Colonic mucosa (tissue), 4 donors: ENCODE results near the gene DIP2C. TPM values are rescaled to one million over a fixed set of nuclear protein-coding genes. Genes with fewer than 3 reads are reported as not detected.

Experiments
- DNase-seq: peaks from one replicate; pipeline ENCODE4 v3.0.0-alpha.2; 2020
- H3K27ac ChIP-seq: fragments of 200-600 bp; one replicate; pipeline ENCODE4 v1.8.0; 2021
- H3K27me3 ChIP-seq: fragments of 200-600 bp; one replicate; pipeline ENCODE4 v1.8.0; 2021
- H3K36me3 ChIP-seq: fragments of 200-600 bp; one replicate; pipeline ENCODE4 v1.8.0; 2021
- H3K4me1 ChIP-seq: fragments of 200-600 bp; one replicate; pipeline ENCODE4 v1.8.0; 2021; ENCODE audit warnings: mild to moderate bottlenecking
- H3K4me3 ChIP-seq: fragments of 200-600 bp; one replicate; pipeline ENCODE4 v1.8.0; 2021
- H3K9ac ChIP-seq, 2 donors: one replicate each; pipeline ENCODE4 v1.7.0; 2013; ENCODE audit warnings: control low read depth in 2 of 2, low read depth in 2 of 2, low read length in 2 of 2
- H3K9me3 ChIP-seq: fragments of 200-600 bp; one replicate; pipeline ENCODE4 v1.8.0; 2021
- intact Hi-C: fragments of 100-400 bp; cut with DNase I; formaldehyde crosslinking; loops from one replicate; pipeline ENCODE4 v1.14.1; 2022
- total RNA-seq, 2 donors: library from RNA; stranded (reverse); fragmentation: NEBNext Ultra II Directional in 1 of 2; extraction: Animal tissue kit (Norgen Biotek cat#: 25700) in 1 of 2; gene quantifications; one replicate each; pipeline ENCODE4 v1.2.1, GENCODE V29; 2021
- TF ChIP-seq, protein P1 (sequence below): fragments of 200-600 bp; IDR thresholded peaks from one replicate; pipeline ENCODE4 v1.8.0; 2022; ENCODE audit warnings: antibody characterized with exemption, mild to moderate bottlenecking
- donor health status: healthy.
- donor health status: DM: no; HTN: no; CAD: no.
- donor health status: DM: no; HTN: no; CAD: no.

Gene DIP2C
- total RNA-seq, 2 donors from 2014 or later: 7.6 to 11.2 TPM

- no peaks in the 10 kb centered on the region for H3K4me1 ChIP-seq
- no peak overlapping the region for H3K4me3 ChIP-seq
- H3K27me3 ChIP-seq: no peaks in the 10 kb centered on the region
- intact Hi-C loops: no loop called here
- H3K9me3 ChIP-seq: no peaks in the 10 kb centered on the region
- no peak overlapping the region for H3K9ac ChIP-seq
- no peaks in the 10 kb centered on the region for H3K36me3 ChIP-seq
- H3K27ac ChIP-seq: no peak overlapping the region
- TF ChIP-seq, protein P1, sequence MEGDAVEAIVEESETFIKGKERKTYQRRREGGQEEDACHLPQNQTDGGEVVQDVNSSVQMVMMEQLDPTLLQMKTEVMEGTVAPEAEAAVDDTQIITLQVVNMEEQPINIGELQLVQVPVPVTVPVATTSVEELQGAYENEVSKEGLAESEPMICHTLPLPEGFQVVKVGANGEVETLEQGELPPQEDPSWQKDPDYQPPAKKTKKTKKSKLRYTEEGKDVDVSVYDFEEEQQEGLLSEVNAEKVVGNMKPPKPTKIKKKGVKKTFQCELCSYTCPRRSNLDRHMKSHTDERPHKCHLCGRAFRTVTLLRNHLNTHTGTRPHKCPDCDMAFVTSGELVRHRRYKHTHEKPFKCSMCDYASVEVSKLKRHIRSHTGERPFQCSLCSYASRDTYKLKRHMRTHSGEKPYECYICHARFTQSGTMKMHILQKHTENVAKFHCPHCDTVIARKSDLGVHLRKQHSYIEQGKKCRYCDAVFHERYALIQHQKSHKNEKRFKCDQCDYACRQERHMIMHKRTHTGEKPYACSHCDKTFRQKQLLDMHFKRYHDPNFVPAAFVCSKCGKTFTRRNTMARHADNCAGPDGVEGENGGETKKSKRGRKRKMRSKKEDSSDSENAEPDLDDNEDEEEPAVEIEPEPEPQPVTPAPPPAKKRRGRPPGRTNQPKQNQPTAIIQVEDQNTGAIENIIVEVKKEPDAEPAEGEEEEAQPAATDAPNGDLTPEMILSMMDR: no peak
- no peak for DNase-seq
Observed at GRCh38 chr10:488081-488932, 201.2 kb downstream of the DIP2C start.

GRCh38 chr10:486666-487322 lies 202.7 kb downstream of the DIP2C start:
- Histone ChIP-seq H3K27ac (no peak overlapping the region), H3K9ac (no peak overlapping the region), H3K9me3 (no peaks in the 10 kb centered on the region), H3K4me3 (no peak overlapping the region), H3K27me3 (no peaks in the 10 kb centered on the region), H3K36me3 (no peaks in the 10 kb centered on the region), H3K4me1 (no peaks in the 10 kb centered on the region)
- TF ChIP-seq, protein P1: no peak
- no peak for DNase-seq
- intact Hi-C loops: no loop called here

DNA sequence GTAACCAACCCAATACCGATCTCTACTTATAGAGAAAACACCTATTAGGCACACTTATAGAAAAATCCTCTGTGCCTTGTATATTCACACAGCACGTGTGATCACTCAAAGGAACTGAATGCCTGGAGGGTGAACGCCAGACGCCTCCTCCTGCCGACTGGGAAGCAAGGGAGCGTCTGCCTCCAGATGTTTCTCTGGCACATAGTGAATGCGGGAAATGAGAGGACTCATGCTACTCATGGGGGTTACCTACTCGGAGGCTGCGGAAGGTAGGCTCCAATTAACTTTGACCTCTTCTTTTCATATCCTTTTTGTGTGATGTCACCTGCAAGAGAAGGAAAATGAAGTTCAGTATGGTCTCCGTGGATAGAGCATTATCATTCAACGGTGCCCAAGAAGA lies 203.3 kb downstream of the DIP2C start:
- intact Hi-C loops: no loop called here
- no peaks in the 10 kb centered on the region for H3K36me3 ChIP-seq
- no peak overlapping the region for H3K27ac ChIP-seq
- no peaks in the 10 kb centered on the region for H3K9me3 ChIP-seq
- no peak for DNase-seq
- H3K4me3 ChIP-seq: no peak overlapping the region
- no peaks in the 10 kb centered on the region for H3K27me3 ChIP-seq
- TF ChIP-seq, protein P1: no peak
- H3K4me1 ChIP-seq: no peaks in the 10 kb centered on the region
- H3K9ac ChIP-seq: no peak overlapping the region

- H3K9ac ChIP-seq: no peak overlapping the region
- peak; percentile 17 for DNase-seq
- intact Hi-C loops: no loop called here
- TF ChIP-seq, protein P1: no peak
- H3K27me3 ChIP-seq: no peaks in the 10 kb centered on the region
- no peaks in the 10 kb centered on the region for H3K36me3 ChIP-seq
- no peak overlapping the region for H3K27ac ChIP-seq
- H3K4me1 ChIP-seq: no peaks in the 10 kb centered on the region
- H3K9me3 ChIP-seq: no peaks in the 10 kb centered on the region
- no peak overlapping the region for H3K4me3 ChIP-seq
Observed at GRCh38 chr10:485776-486175, 203.7 kb downstream of the DIP2C start.

DNA sequence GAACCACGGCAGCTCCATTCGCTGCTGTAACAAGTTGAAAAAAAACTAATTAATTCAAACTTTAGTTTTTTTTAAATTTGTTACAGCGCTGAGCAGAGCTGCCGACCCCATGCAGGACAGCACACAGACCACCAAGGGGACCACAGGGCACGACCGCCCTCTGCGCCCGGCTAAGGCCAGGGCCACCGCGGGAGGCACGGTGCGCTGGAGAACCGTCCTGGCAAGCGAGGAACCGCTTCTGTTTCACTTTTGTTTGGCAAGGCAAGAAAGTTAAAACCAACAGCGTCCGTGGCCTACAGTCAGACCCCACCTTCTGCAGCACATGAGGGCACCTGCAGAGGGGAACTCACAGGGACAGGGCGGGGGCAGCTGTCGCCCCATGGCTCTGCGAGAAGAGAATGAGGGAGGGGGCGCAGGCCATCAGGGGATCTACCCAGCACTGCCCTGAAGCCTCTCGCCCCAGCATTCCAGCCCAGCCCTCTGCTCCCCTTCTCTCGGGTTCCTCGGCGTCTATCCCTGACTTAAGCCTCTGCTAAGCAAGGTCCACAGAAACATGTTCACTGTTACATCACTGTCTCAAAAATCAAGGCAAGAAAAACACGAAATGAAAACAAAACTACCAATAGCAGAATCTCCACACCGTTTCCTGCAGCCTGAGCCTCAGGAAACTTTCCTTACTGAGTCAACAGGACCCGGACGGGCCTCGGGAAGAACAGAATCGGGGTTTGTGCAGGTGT lies 204.4 kb downstream of the DIP2C start:
- H3K9me3 ChIP-seq: no peaks in the 10 kb centered on the region
- H3K36me3 ChIP-seq: no peaks in the 10 kb centered on the region
- peak overlapping the region in 1 of 2 donors; percentile 56 for H3K9ac ChIP-seq
- H3K4me3 ChIP-seq: peak overlapping the region; percentile 30
- H3K27ac ChIP-seq: peak overlapping the region; percentile 65
- H3K27me3 ChIP-seq: no peaks in the 10 kb centered on the region
- DNase-seq: peak; percentile 20
- intact Hi-C loops: no loop called here
- TF ChIP-seq, protein P1: no peak
- no peaks in the 10 kb centered on the region for H3K4me1 ChIP-seq
